Measurements from ENCODE around the gene PDE6A. TPM values are rescaled to one million over a fixed set of nuclear protein-coding genes. Genes with fewer than 3 reads are reported as not detected.

PDE6A gene
- total RNA-seq, 1 experiment from 2014 or later: 0.42 TPM

GRCh38 chr5:149936044-149936699 lies 8.4 kb downstream of the PDE6A start:
- peak overlapping the region; percentile 98 for H3K27ac Mint-ChIP-seq (ENCODE audit: low read depth, unreplicated experiment)
- TF ChIP-seq CTCF (IDR thresholded peaks at IDR 0.05; ENCODE audit: unreplicated experiment): no peak
- intact Hi-C loops (cut with micrococcal nuclease): no loop called here
- H3K36me3 Mint-ChIP-seq (ENCODE audit: insufficient read depth, unreplicated experiment): peaks cover 8% of the 10 kb centered on the region
- H3K4me1 Mint-ChIP-seq (ENCODE audit: insufficient read depth, unreplicated experiment): peaks cover 64% of the 10 kb centered on the region
- ChIA-PET CTCF (interaction anchor here (0.6 to 8.9 kb wide), 26 partner anchors 9 to 386 kb away, joined by 3 to 105 read pairs (median 5); partner anchors contain the start of gene SLC26A2), POLR2A (interaction anchor here (0.6 to 6.3 kb wide), 34 partner anchors 8 to 851 kb away, joined by 3 to 138 read pairs (median 4); partner anchors contain the start of genes HMGXB3, PDE6A, SLC26A2 and TIGD6)
- H3K9me3 Mint-ChIP-seq (ENCODE audit: unreplicated experiment): no peaks in the 10 kb centered on the region
- H3K27me3 Mint-ChIP-seq (ENCODE audit: insufficient read depth, unreplicated experiment): no peaks in the 10 kb centered on the region
- no TSS peak for BruUV-seq (replicated peaks)
- H3K4me3 Mint-ChIP-seq (ENCODE audit: unreplicated experiment): peak overlapping the region; percentile 29
- no peak for DNase-seq (ENCODE audit: unreplicated experiment)

- H3K4me1 Mint-ChIP-seq (ENCODE audit: insufficient read depth, unreplicated experiment): peaks cover 64% of the 10 kb centered on the region
- intact Hi-C loops (cut with micrococcal nuclease): no loop called here
- no TSS peak for BruUV-seq (replicated peaks)
- no peaks in the 10 kb centered on the region for H3K9me3 Mint-ChIP-seq (ENCODE audit: unreplicated experiment)
- peak; percentile 64 for DNase-seq (ENCODE audit: unreplicated experiment)
- ChIA-PET POLR2A (interaction anchor here (0.6 to 6.3 kb wide), 24 partner anchors 9 to 333 kb away, joined by 3 to 138 read pairs (median 6); partner anchors contain the start of genes PDE6A and SLC26A2), CTCF (interaction anchor here (0.6 to 8.9 kb wide), 22 partner anchors 9 to 386 kb away, joined by 3 to 105 read pairs (median 4); partner anchors contain the start of gene SLC26A2)
- no peak for TF ChIP-seq CTCF (IDR thresholded peaks at IDR 0.05; ENCODE audit: unreplicated experiment)
- peaks cover 8% of the 10 kb centered on the region for H3K36me3 Mint-ChIP-seq (ENCODE audit: insufficient read depth, unreplicated experiment)
- H3K4me3 Mint-ChIP-seq (ENCODE audit: unreplicated experiment): peak overlapping the region; percentile 29
- H3K27me3 Mint-ChIP-seq (ENCODE audit: insufficient read depth, unreplicated experiment): no peaks in the 10 kb centered on the region
- H3K27ac Mint-ChIP-seq (ENCODE audit: low read depth, unreplicated experiment): peak overlapping the region; percentile 98
Measured at GRCh38 chr5:149935431-149935901, 9.1 kb downstream of the PDE6A start.

- Mint-ChIP-seq H3K4me1 (ENCODE audit: insufficient read depth, unreplicated experiment) (peaks cover 51% of the 10 kb centered on the region), H3K4me3 (ENCODE audit: unreplicated experiment) (no peak overlapping the region), H3K36me3 (ENCODE audit: insufficient read depth, unreplicated experiment) (no peaks in the 10 kb centered on the region), H3K9me3 (ENCODE audit: unreplicated experiment) (no peaks in the 10 kb centered on the region), H3K27ac (ENCODE audit: low read depth, unreplicated experiment) (no peak overlapping the region), H3K27me3 (ENCODE audit: insufficient read depth, unreplicated experiment) (no peaks in the 10 kb centered on the region)
- BruUV-seq (replicated peaks): no TSS peak
- no peak for TF ChIP-seq CTCF (IDR thresholded peaks at IDR 0.05; ENCODE audit: unreplicated experiment)
- POLR2A ChIA-PET: interaction anchor here (0.6 to 6.3 kb wide), 7 partner anchors 11 to 76 kb away, joined by 3 to 96 read pairs (median 10); partner anchors contain the start of gene SLC26A2
- CTCF ChIA-PET: interaction anchor here (0.5 to 8.9 kb wide), 10 partner anchors 8 to 1270 kb away, joined by 3 to 105 read pairs (median 3); partner anchors contain the start of gene SLC26A2
- DNase-seq (ENCODE audit: unreplicated experiment): no peak
- intact Hi-C loops (cut with micrococcal nuclease): no loop called here
Measured at GRCh38 chr5:149932445-149933350, 11.9 kb downstream of the PDE6A start.

Data from MCF 10A (cell line).